Measurements from ENCODE around the gene STOML3. TPM values are rescaled to one million over a fixed set of nuclear protein-coding genes. Genes with fewer than 3 reads are reported as not detected.

Gene STOML3
- polyA plus RNA-seq, 1 of the 3 experiments (the other 2 are of a cell fraction), result not detected

DNA sequence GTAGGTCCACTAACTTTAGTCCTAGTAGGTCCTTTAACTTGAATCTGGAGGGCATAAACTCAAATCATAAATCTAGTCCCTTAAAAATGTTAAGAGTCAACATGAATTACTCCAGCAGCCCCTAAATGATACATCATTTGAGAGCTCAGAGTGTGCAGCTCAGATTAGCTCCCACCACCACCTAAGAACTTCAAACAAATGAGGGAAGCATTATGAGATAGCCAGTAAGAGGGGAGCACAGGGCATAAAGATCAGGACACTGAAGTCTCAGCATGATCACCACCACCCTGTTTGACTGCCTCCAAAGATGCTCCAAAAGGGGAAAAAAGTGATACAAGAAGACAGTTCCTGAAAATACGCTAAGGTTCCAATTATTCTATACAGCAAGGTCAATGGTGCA is 41.5 kb upstream of the STOML3 start:
- H3K9me2 ChIP-seq, result no peaks in the 10 kb centered on the region
- H3K27ac ChIP-seq (ENCODE audit: low read depth in 2 of 2, low read length in 1 of 2), result no peak overlapping the region
- H3K9me3 ChIP-seq, result no peaks in the 10 kb centered on the region
- no peaks in the 10 kb centered on the region for H3F3A ChIP-seq (replicated peaks; ENCODE audit: insufficient read depth)
- peaks cover 77% of the 10 kb centered on the region for H3K79me2 ChIP-seq (ENCODE audit: insufficient read depth)
- WGBS (ENCODE audit: low lambda C conversion rate), result 100% methylated on average over 1 of the region's 1 CpG
- ChIA-PET CTCF (interaction anchor here (1.0 kb wide), 1 partner anchor 15 kb away, joined by 4 read pairs; no protein-coding TSS in a partner anchor), POLR2A (no interaction called here)
- no peak overlapping the region for H3K4me3 ChIP-seq (ENCODE audit: low read depth in 2 of 2, low read length in 1 of 2)
- H3K4me2 ChIP-seq, result no peak overlapping the region
- DNase-seq, result no peak
- H3K9ac ChIP-seq, result no peak overlapping the region
- no peaks in the 10 kb centered on the region for H3K27me3 ChIP-seq (ENCODE audit: insufficient read depth)
- H3K4me1 ChIP-seq (ENCODE audit: control insufficient read depth in 1 of 2, insufficient read depth in 2 of 2, low read depth in 1 of 2, low read length in 1 of 2), result peaks cover 3 to 12% of the 10 kb centered on the region in 2 experiments; a peak in 3 of 4 replicates
- H4K20me1 ChIP-seq (ENCODE audit: insufficient read depth), result peaks cover 22% of the 10 kb centered on the region
- H2AFZ ChIP-seq (ENCODE audit: low read depth), result no peak overlapping the region
- peaks cover 23 to 41% of the 10 kb centered on the region in 2 experiments for H3K36me3 ChIP-seq (replicated peaks in 1 of 2; ENCODE audit: control insufficient read depth in 1 of 2, insufficient read depth in 2 of 2, low read length in 1 of 2)
- TF ChIP-seq TCF12 (IDR thresholded peaks at IDR 0.05), result no peak
- TF ChIP-seq EP300 (IDR thresholded peaks at IDR 0.05; ENCODE audit: borderline replicate concordance in 1 of 2, low read depth in 1 of 2, low read length in 1 of 2), result no peak
- TF ChIP-seq GATA2 (CRISPR knock-in tag; IDR thresholded peaks at IDR 0.05), result no peak

DNA sequence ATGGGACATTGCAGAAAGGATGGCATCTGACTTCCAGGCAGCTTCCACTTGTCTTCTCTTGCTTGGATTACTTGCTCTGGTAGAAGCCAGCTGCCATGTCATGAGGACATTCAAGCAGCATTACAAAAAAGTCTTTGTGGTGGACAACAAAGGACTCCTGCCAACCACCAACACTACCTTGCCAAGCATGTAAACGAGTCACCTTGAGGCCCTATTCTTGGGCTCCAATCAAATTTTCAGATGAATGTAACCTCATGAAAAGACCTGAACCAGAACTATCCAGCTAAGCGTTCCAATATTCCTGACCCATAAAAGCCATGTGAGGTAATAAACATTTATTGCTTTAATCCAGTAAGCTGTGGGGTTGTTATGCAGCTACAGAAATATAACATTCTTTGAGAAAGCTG is 34.8 kb upstream of the STOML3 start:
- H4K20me1 ChIP-seq (ENCODE audit: insufficient read depth), result no peaks in the 10 kb centered on the region
- H3K79me2 ChIP-seq (ENCODE audit: insufficient read depth), result peaks cover 15% of the 10 kb centered on the region
- no peak overlapping the region for H3K4me2 ChIP-seq
- no peak overlapping the region for H3K9ac ChIP-seq
- H3K27me3 ChIP-seq (ENCODE audit: insufficient read depth), result no peaks in the 10 kb centered on the region
- H2AFZ ChIP-seq (ENCODE audit: low read depth), result no peak overlapping the region
- no peak for DNase-seq
- H3K4me3 ChIP-seq (ENCODE audit: low read depth in 2 of 2, low read length in 1 of 2), result no peak overlapping the region
- no peaks in the 10 kb centered on the region for H3K9me3 ChIP-seq
- H3K9me2 ChIP-seq, result no peaks in the 10 kb centered on the region
- H3K4me1 ChIP-seq (ENCODE audit: control insufficient read depth in 1 of 2, insufficient read depth in 2 of 2, low read depth in 1 of 2, low read length in 1 of 2), result no peaks in the 10 kb centered on the region
- 100% methylated on average over 2 of the region's 2 CpGs for WGBS (ENCODE audit: low lambda C conversion rate)
- H3F3A ChIP-seq (replicated peaks; ENCODE audit: insufficient read depth), result peaks cover 3% of the 10 kb centered on the region
- TF ChIP-seq FOXM1 (IDR thresholded peaks at IDR 0.05; ENCODE audit: low read depth) (no peak), MEF2A (IDR thresholded peaks at IDR 0.05; ENCODE audit: borderline replicate concordance, low read depth) (no peak)
- ChIA-PET CTCF (no interaction called here), POLR2A (no interaction called here)
- H3K27ac ChIP-seq (ENCODE audit: low read depth in 2 of 2, low read length in 1 of 2), result no peak overlapping the region
- H3K36me3 ChIP-seq (replicated peaks in 1 of 2; ENCODE audit: control insufficient read depth in 1 of 2, insufficient read depth in 2 of 2, low read length in 1 of 2), result peaks cover 75 to 95% of the 10 kb centered on the region in 2 experiments

DNA sequence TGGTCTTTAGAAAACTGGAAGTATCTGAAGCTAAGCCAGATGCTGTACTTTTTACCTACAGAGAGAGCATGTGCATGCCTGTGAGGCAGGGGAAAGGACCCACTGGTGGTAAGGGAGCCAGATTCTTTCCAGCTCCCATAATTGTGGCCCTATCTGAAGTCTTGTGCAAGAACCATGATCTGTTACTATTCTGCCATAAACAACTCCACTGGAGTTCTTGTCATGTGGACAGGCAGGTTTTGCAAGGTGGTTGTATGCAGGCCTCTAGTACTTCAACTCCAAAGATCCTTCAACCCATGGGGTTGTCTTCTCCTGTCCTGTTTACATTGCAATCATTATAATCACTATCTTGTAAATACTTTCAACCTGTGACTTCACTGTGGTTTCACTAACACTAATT is 33.1 kb upstream of the STOML3 start:
- TF ChIP-seq, protein P1, sequence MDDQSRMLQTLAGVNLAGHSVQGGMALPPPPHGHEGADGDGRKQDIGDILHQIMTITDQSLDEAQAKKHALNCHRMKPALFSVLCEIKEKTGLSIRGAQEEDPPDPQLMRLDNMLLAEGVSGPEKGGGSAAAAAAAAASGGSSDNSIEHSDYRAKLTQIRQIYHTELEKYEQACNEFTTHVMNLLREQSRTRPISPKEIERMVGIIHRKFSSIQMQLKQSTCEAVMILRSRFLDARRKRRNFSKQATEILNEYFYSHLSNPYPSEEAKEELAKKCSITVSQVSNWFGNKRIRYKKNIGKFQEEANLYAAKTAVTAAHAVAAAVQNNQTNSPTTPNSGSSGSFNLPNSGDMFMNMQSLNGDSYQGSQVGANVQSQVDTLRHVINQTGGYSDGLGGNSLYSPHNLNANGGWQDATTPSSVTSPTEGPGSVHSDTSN (IDR thresholded peaks at IDR 0.05), result no peak
- TF ChIP-seq TAF1 (IDR thresholded peaks at IDR 0.05; ENCODE audit: borderline replicate concordance, low read depth, low read length) (no peak), SMC3 (IDR thresholded peaks at IDR 0.05; ENCODE audit: low read depth, low read length) (no peak), MEF2A (IDR thresholded peaks at IDR 0.05; ENCODE audit: borderline replicate concordance, low read depth) (no peak), TCF12 (IDR thresholded peaks at IDR 0.05) (no peak), GATA2 (CRISPR knock-in tag; IDR thresholded peaks at IDR 0.05) (no peak), MXI1 (IDR thresholded peaks at IDR 0.05; ENCODE audit: low read depth, low read length) (no peak), TEAD4 (IDR thresholded peaks at IDR 0.05; ENCODE audit: borderline replicate concordance, insufficient read depth) (no peak), CHD2 (IDR thresholded peaks at IDR 0.05; ENCODE audit: low read length, partially characterized antibody) (no peak), RAD21 (IDR thresholded peaks at IDR 0.05; ENCODE audit: low read length) (no peak), NFIC (IDR thresholded peaks at IDR 0.05; ENCODE audit: borderline replicate concordance) (no peak), GABPA (IDR thresholded peaks at IDR 0.05; ENCODE audit: low read depth) (no peak)
- TF ChIP-seq, protein P2, sequence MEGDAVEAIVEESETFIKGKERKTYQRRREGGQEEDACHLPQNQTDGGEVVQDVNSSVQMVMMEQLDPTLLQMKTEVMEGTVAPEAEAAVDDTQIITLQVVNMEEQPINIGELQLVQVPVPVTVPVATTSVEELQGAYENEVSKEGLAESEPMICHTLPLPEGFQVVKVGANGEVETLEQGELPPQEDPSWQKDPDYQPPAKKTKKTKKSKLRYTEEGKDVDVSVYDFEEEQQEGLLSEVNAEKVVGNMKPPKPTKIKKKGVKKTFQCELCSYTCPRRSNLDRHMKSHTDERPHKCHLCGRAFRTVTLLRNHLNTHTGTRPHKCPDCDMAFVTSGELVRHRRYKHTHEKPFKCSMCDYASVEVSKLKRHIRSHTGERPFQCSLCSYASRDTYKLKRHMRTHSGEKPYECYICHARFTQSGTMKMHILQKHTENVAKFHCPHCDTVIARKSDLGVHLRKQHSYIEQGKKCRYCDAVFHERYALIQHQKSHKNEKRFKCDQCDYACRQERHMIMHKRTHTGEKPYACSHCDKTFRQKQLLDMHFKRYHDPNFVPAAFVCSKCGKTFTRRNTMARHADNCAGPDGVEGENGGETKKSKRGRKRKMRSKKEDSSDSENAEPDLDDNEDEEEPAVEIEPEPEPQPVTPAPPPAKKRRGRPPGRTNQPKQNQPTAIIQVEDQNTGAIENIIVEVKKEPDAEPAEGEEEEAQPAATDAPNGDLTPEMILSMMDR (IDR thresholded peaks at IDR 0.05), result no peak
- TF ChIP-seq, protein P3, sequence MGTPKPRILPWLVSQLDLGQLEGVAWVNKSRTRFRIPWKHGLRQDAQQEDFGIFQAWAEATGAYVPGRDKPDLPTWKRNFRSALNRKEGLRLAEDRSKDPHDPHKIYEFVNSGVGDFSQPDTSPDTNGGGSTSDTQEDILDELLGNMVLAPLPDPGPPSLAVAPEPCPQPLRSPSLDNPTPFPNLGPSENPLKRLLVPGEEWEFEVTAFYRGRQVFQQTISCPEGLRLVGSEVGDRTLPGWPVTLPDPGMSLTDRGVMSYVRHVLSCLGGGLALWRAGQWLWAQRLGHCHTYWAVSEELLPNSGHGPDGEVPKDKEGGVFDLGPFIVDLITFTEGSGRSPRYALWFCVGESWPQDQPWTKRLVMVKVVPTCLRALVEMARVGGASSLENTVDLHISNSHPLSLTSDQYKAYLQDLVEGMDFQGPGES (IDR thresholded peaks at IDR 0.05; ENCODE audit: low read depth, low read length), result no peak
- H2AFZ ChIP-seq (ENCODE audit: low read depth), result no peak overlapping the region
- H3K4me2 ChIP-seq, result no peak overlapping the region
- H3K9ac ChIP-seq, result no peak overlapping the region
- no peak overlapping the region for H3K4me3 ChIP-seq (ENCODE audit: low read depth in 2 of 2, low read length in 1 of 2)
- H4K20me1 ChIP-seq (ENCODE audit: insufficient read depth), result no peaks in the 10 kb centered on the region
- H3K4me1 ChIP-seq (ENCODE audit: control insufficient read depth in 1 of 2, insufficient read depth in 2 of 2, low read depth in 1 of 2, low read length in 1 of 2), result no peaks in the 10 kb centered on the region
- no peaks in the 10 kb centered on the region for H3K9me3 ChIP-seq
- ChIA-PET CTCF (interaction anchor here (1.5 kb wide), 1 partner anchor 53 kb away, joined by 4 read pairs; no protein-coding TSS in a partner anchor), POLR2A (interaction anchor here (0.9 kb wide), 1 partner anchor 14 kb away, joined by 3 read pairs; the partner anchor contains the start of genes NHLRC3 and PROSER1)
- H3F3A ChIP-seq (replicated peaks; ENCODE audit: insufficient read depth), result peaks cover 4% of the 10 kb centered on the region
- peaks cover 66 to 91% of the 10 kb centered on the region in 2 experiments for H3K36me3 ChIP-seq (replicated peaks in 1 of 2; ENCODE audit: control insufficient read depth in 1 of 2, insufficient read depth in 2 of 2, low read length in 1 of 2)
- DNase-seq, result no peak
- H3K9me2 ChIP-seq, result no peaks in the 10 kb centered on the region
- no peaks in the 10 kb centered on the region for H3K27me3 ChIP-seq (ENCODE audit: insufficient read depth)
- no peak overlapping the region for H3K27ac ChIP-seq (ENCODE audit: low read depth in 2 of 2, low read length in 1 of 2)
- H3K79me2 ChIP-seq (ENCODE audit: insufficient read depth), result peaks cover 5% of the 10 kb centered on the region

All from SK-N-SH (cell line).